CD14-positive monocyte (primary cell): ENCODE results near the gene SPACDR. TPM values are rescaled to one million over a fixed set of nuclear protein-coding genes. Genes with fewer than 3 reads are reported as not detected.

Experiments used
- DNase-seq, 3 donors: peaks; one replicate each; pipeline ENCODE4 v3.0.0-alpha.2; 2011 to 2022
- H2AFZ ChIP-seq: 2 replicates; pipeline ENCODE4 v1.6.0; 2012; ENCODE audit warnings: mild to moderate bottlenecking, low read depth, low read length, inconsistent platforms; ENCODE audit not compliant: insufficient read depth, poor library complexity, severe bottlenecking
- H3K27ac ChIP-seq, 2 donors: 1 replicate in 1 of 2; 2 replicates in 1 of 2; pipeline ENCODE4 v1.5.1; 2012 to 2013; ENCODE audit warnings: low read length in 2 of 2, control low read depth in 1 of 2, inconsistent platforms in 1 of 2, low read depth in 1 of 2, mild to moderate bottlenecking in 1 of 2
- H3K27me3 ChIP-seq, 2 donors: one replicate each; pipeline versions ENCODE4 v1.6.0 to v1.6.1; 2011 to 2013; ENCODE audit warnings: low read length in 2 of 2; ENCODE audit not compliant: control insufficient read depth in 2 of 2, insufficient read depth in 2 of 2
- H3K36me3 ChIP-seq, 2 donors: replicated peaks in 1 of 2; 1 replicate in 1 of 2; 2 replicates in 1 of 2; pipeline versions ENCODE4 v1.5.1 to v1.6.1; 2012 to 2013; ENCODE audit warnings: low read length in 2 of 2, control low read depth in 1 of 2, inconsistent platforms in 1 of 2, mild to moderate bottlenecking in 1 of 2; ENCODE audit not compliant: insufficient read depth in 2 of 2, control insufficient read depth in 1 of 2
- H3K4me1 ChIP-seq, 2 donors: 1 replicate in 1 of 2; 2 replicates in 1 of 2; pipeline versions ENCODE4 v1.5.1 to v1.6.1; 2012 to 2013; ENCODE audit warnings: low read length in 2 of 2, control low read depth in 1 of 2, inconsistent platforms in 1 of 2, mild to moderate bottlenecking in 1 of 2, moderate library complexity in 1 of 2; ENCODE audit not compliant: insufficient read depth in 2 of 2, control insufficient read depth in 1 of 2
- H3K4me2 ChIP-seq: replicated peaks from 2 replicates; pipeline ENCODE3; 2012; ENCODE audit warnings: low read length, moderate library complexity, mild to moderate bottlenecking; ENCODE audit not compliant: poor library complexity, severe bottlenecking; ENCODE audit errors: extremely low read depth
- H3K4me3 ChIP-seq, 3 experiments: fragments of 200-600 bp in 1 of 3; sonication (generic) in 1 of 3; replicated peaks in 1 of 3; 1 replicate in 2 of 3; 2 replicates in 1 of 3; pipeline ENCODE4 v1.5.1; 2011 to 2013; ENCODE audit warnings: low read length in 3 of 3, mild to moderate bottlenecking in 3 of 3, control low read depth in 2 of 3, low read depth in 2 of 3, inconsistent platforms in 1 of 3, moderate library complexity in 1 of 3
- H3K79me2 ChIP-seq: 2 replicates; pipeline ENCODE4 v1.6.0; 2012; ENCODE audit warnings: mild to moderate bottlenecking, control low read depth, inconsistent platforms, low read length, moderate library complexity; ENCODE audit not compliant: insufficient read depth
- H3K9ac ChIP-seq: 2 replicates; pipeline ENCODE4 v1.6.0; 2017; ENCODE audit warnings: low read length, mild to moderate bottlenecking; ENCODE audit not compliant: insufficient read depth, poor library complexity, severe bottlenecking
- H3K9me3 ChIP-seq, 2 donors: replicated peaks in 1 of 2; 1 replicate in 1 of 2; 2 replicates in 1 of 2; pipeline versions ENCODE4 v1.5.1 to v1.6.1; 2012 to 2013; ENCODE audit warnings: low read length in 2 of 2, control low read depth in 1 of 2; ENCODE audit not compliant: control insufficient read depth in 1 of 2, insufficient read depth in 1 of 2
- H4K20me1 ChIP-seq: 2 replicates; pipeline ENCODE4 v1.6.0; 2012; ENCODE audit warnings: mild to moderate bottlenecking, low read length, control low read depth, moderate library complexity; ENCODE audit not compliant: insufficient read depth
- H3K27ac Mint-ChIP-seq, 7 donors: one replicate each; pipeline ENCODE4 v1.8.0; 2020; ENCODE audit warnings: mild to moderate bottlenecking in 7 of 7, mixed read lengths in 7 of 7, moderate library complexity in 6 of 7, inconsistent platforms in 2 of 7
- H3K27me3 Mint-ChIP-seq, 3 donors: one replicate each; pipeline ENCODE4 v1.8.0; 2021 to 2022; ENCODE audit warnings: low read depth in 3 of 3, mild to moderate bottlenecking in 3 of 3, mixed read lengths in 3 of 3, moderate library complexity in 3 of 3, inconsistent platforms in 1 of 3
- H3K36me3 Mint-ChIP-seq, 2 donors: one replicate each; pipeline ENCODE4 v1.8.0; 2020; ENCODE audit warnings: mixed read lengths in 2 of 2, inconsistent platforms in 1 of 2, mild to moderate bottlenecking in 1 of 2
- H3K4me1 Mint-ChIP-seq: one replicate; pipeline ENCODE4 v1.8.0; 2020; ENCODE audit warnings: mild to moderate bottlenecking, mixed read lengths
- H3K4me3 Mint-ChIP-seq, 2 donors: one replicate each; pipeline ENCODE4 v1.8.0; 2020; ENCODE audit warnings: mild to moderate bottlenecking in 2 of 2, mixed read lengths in 2 of 2, moderate library complexity in 1 of 2
- H3K9me3 Mint-ChIP-seq, 7 donors: one replicate each; pipeline ENCODE4 v1.8.0; 2020 to 2022; ENCODE audit warnings: mixed read lengths in 7 of 7, mild to moderate bottlenecking in 6 of 7, moderate library complexity in 6 of 7, inconsistent platforms in 2 of 7
- CTCF ChIP-seq: fragments of 200-600 bp; IDR thresholded peaks from one replicate; pipeline ENCODE4 v1.8.0; 2022; ENCODE audit warnings: antibody characterized with exemption, mild to moderate bottlenecking
- WGBS: methylation state at CpG from one replicate; pipeline ENCODE4 v1.1.5; 2013; ENCODE audit warnings: missing lambda C conversion rate; ENCODE audit not compliant: insufficient coverage; 5-methylcytosine and 5-hydroxymethylcytosine counted together
- intact Hi-C, 2 donors: fragments of 100-400 bp; cut with micrococcal nuclease; formaldehyde crosslinking; loops; one replicate each; pipeline versions ENCODE4 v1.15.0 to v1.15.1; 2023
- polyA minus RNA-seq: library from RNA; depleted of rRNA, polyadenylated mRNA; stranded (reverse); fragments of >200 nt; gene quantifications from 2 replicates; pipeline ENCODE4 v1.2.3, GENCODE V29; 2012
- polyA plus RNA-seq, 3 donors: library from polyadenylated mRNA; depleted of rRNA in 1 of 3; unstranded in 2 of 3; stranded (reverse) in 1 of 3; fragments of 300-500 nt in 2 of 3; fragments of >200 nt in 1 of 3; fragmentation: Illumina TruSeq in 2 of 3; gene quantifications; 1 replicate in 2 of 3; 2 replicates in 1 of 3; pipeline ENCODE4 v1.2.3, GENCODE V29; 2012 to 2021
- total RNA-seq, 12 experiments: library from RNA in 1 of 12; stranded (reverse) in 1 of 12; fragments of 120-200 nt in 1 of 12; gene quantifications; one replicate each; pipeline ENCODE4 v1.2.4 and lab custom pipeline; 2013 to 2026; ENCODE audit warnings: mixed read lengths in 6 of 12, inconsistent platforms in 1 of 12

Gene SPACDR
- 0.58 TPM for total RNA-seq (2013)
- polyA plus RNA-seq (1 to 10 TPM in 1 of 3 donors, under 1 TPM in 1, not detected in 1; 0.40 to 2.5 TPM), polyA minus RNA-seq (0.42 and 1.2 TPM in 2 replicates), total RNA-seq (lab: John Stamatoyannopoulos, UW) (0.07 to 0.62 (median 0.25) reads per million in 11 experiments)

GRCh38 chr7:100464210-100464660 is at the start of gene SPACDR:
Gene SPACDR (minus strand): TSS chr7:100464260. CDS start chr7:100464025, 235 bp downstream.
- Mint-ChIP-seq H3K9me3 (no peaks in the 10 kb centered on the region), H3K27me3 (peaks cover 0 to 1% (median 0%) of the 10 kb centered on the region in 3 donors), H3K36me3 (peaks cover 47 to 77% of the 10 kb centered on the region in 2 donors), H3K4me3 (no peak within 1 kb of the TSS), H3K27ac (peak within 1 kb of the TSS in 3 of 7 donors; percentile 6 to 63 (median 46)), H3K4me1 (peaks cover 7% of the 10 kb centered on the region)
- intact Hi-C loops: no loop called here
- no peak for TF ChIP-seq CTCF
- peaks cover 49% of the 10 kb centered on the region for H4K20me1 ChIP-seq
- H3K27me3 ChIP-seq: no peaks in the 10 kb centered on the region
- H3K27ac ChIP-seq: no peak within 1 kb of the TSS
- no CpG with 5 or more reads among the region's 7 CpGs for WGBS
- H3K4me2 ChIP-seq: no peak within 1 kb of the TSS
- no peaks in the 10 kb centered on the region for H3K9me3 ChIP-seq
- no peak within 1 kb of the TSS for H2AFZ ChIP-seq
- H3K36me3 ChIP-seq: peaks cover 32 to 68% of the 10 kb centered on the region in 2 donors
- no peak within 1 kb of the TSS for H3K4me3 ChIP-seq
- H3K9ac ChIP-seq: no peak within 1 kb of the TSS
- peaks cover 0 to 1% of the 10 kb centered on the region in 2 donors for H3K4me1 ChIP-seq
- DNase-seq: no peak
- no peaks in the 10 kb centered on the region for H3K79me2 ChIP-seq

- TF ChIP-seq CTCF: no peak
- intact Hi-C loops: loop anchor here in 1 of 2 donors (2.0 to 5.0 kb wide), 2 partner anchors 13 to 34 kb away; no protein-coding TSS in a partner anchor
- peaks cover 2 to 5% (median 4%) of the 10 kb centered on the region in 3 donors for H3K27me3 Mint-ChIP-seq
- no peak overlapping the region for H3K4me3 Mint-ChIP-seq
- Histone ChIP-seq H3K4me1 (peaks cover 3 to 4% of the 10 kb centered on the region in 2 donors), H2AFZ (no peak overlapping the region), H3K4me2 (no peak overlapping the region), H3K9me3 (no peaks in the 10 kb centered on the region), H4K20me1 (no peaks in the 10 kb centered on the region), H3K27ac (no peak overlapping the region), H3K4me3 (no peak overlapping the region), H3K36me3 (no peaks in the 10 kb centered on the region), H3K27me3 (no peaks in the 10 kb centered on the region), H3K79me2 (no peaks in the 10 kb centered on the region), H3K9ac (no peak overlapping the region)
- H3K4me1 Mint-ChIP-seq: peaks cover 8% of the 10 kb centered on the region
- H3K27ac Mint-ChIP-seq: no peak overlapping the region
- DNase-seq: no peak
- peaks cover 0 to 2% (median 0%) of the 10 kb centered on the region in 7 donors for H3K9me3 Mint-ChIP-seq
- 95% methylated on average over 7 of the region's 9 CpGs for WGBS
- H3K36me3 Mint-ChIP-seq: no peaks in the 10 kb centered on the region
Observed at GRCh38 chr7:100513212-100513810, 49.3 kb upstream of the SPACDR start.
